ENCODE data around the gene CLRN1.
"Not testable (repeated sequence)": the region's sequence is repeated elsewhere in the genome, so short reads cannot be mapped to it uniquely, and the experiment has no call there.

Gene CLRN1

DNA sequence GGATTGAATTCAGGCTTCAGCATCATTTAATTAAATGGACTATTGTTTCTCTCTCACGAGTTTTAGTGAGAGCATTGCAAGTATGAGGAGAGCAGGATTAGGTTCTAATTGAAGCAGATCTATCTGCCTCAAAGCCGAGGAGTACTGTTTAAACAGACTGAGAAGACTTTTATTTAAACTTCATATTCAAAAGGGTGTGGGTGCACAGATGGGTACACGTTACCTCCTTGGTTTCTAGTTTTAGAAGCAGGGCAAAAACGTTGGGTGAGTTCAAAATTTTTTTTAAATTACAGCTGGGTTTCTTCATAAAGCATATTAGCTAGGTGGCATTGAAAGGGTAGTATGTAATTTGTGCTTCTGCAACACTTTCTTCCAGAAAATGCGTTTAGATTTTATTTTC, 26.5 kb upstream of the CLRN1 start:
- H3K27ac ChIP-seq = no peak overlapping the region
- TF ChIP-seq ZFX (IDR thresholded peaks at IDR 0.05; ENCODE audit: borderline replicate concordance) = no peak
- TF ChIP-seq, protein P1, sequence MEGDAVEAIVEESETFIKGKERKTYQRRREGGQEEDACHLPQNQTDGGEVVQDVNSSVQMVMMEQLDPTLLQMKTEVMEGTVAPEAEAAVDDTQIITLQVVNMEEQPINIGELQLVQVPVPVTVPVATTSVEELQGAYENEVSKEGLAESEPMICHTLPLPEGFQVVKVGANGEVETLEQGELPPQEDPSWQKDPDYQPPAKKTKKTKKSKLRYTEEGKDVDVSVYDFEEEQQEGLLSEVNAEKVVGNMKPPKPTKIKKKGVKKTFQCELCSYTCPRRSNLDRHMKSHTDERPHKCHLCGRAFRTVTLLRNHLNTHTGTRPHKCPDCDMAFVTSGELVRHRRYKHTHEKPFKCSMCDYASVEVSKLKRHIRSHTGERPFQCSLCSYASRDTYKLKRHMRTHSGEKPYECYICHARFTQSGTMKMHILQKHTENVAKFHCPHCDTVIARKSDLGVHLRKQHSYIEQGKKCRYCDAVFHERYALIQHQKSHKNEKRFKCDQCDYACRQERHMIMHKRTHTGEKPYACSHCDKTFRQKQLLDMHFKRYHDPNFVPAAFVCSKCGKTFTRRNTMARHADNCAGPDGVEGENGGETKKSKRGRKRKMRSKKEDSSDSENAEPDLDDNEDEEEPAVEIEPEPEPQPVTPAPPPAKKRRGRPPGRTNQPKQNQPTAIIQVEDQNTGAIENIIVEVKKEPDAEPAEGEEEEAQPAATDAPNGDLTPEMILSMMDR (IDR thresholded peaks at IDR 0.05) = no peak

DNA sequence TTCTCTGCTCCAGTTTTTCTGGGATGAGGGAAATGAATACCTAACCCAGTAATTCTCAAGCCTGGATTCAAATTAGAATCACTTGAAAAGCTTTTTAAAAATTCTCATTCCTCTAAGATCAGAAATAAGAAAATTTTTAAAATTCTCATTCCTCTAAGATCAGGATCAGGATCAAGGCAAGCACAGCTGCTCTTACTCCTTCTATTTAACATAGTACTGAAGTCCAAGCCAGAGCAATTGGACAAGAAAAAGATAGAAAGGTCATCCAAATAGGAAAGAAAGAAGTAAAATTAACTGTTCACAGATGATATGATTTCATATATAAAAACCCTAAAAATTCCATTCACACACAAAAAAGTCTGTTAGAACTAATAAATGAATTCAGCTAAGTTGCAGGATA, 24.2 kb upstream of the CLRN1 start:
- TF ChIP-seq ZFX (IDR thresholded peaks at IDR 0.05; ENCODE audit: borderline replicate concordance) = no peak
- TF ChIP-seq, protein P1 (IDR thresholded peaks at IDR 0.05) = no peak
- no peak overlapping the region for H3K27ac ChIP-seq

DNA sequence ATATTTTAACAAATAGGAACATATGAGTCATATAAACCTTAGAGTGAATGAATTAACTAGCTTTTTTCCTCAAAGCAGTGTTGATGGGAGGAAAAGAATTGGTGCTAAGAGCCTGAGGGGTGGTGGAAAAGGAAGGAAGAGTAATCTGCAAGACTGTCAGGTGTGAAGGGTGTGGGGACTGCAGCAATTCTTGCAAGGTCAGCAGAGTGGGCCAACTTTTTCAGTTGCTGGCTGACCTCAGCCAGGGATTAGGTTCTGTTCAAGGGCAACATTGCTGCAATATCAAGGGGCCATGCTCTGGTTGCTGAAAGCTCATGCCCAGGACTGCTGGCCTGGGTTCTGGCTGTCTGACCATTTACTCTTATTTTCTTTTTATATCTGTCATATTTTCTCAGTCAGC, 23.0 kb upstream of the CLRN1 start:
- no peak overlapping the region for H3K27ac ChIP-seq
- TF ChIP-seq, protein P1 (IDR thresholded peaks at IDR 0.05) = no peak
- no peak for TF ChIP-seq ZFX (IDR thresholded peaks at IDR 0.05; ENCODE audit: borderline replicate concordance)

DNA sequence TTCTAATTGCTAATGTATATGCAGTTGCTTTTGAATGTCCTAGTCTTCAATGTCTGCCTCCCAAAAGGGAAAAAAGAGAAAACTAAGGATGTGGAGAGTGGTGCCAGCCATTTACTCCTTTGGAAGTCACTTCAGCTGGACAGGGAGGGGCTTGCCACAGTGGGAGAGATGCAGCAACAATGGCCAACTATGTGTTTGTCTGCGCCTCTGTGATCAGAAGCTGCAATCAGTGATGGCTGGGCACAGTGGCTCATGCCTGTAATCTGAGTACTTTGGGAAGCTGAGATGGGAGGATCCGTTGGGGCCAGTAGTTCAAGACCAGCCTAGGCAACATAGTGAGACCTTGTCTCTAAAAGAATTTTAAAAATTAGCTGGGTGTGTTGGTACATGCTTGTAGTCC, 16.7 kb upstream of the CLRN1 start:
- no peak overlapping the region for H3K27ac ChIP-seq
- TF ChIP-seq, protein P1 (IDR thresholded peaks at IDR 0.05) = no peak
- TF ChIP-seq ZFX (IDR thresholded peaks at IDR 0.05; ENCODE audit: borderline replicate concordance) = no peak

DNA sequence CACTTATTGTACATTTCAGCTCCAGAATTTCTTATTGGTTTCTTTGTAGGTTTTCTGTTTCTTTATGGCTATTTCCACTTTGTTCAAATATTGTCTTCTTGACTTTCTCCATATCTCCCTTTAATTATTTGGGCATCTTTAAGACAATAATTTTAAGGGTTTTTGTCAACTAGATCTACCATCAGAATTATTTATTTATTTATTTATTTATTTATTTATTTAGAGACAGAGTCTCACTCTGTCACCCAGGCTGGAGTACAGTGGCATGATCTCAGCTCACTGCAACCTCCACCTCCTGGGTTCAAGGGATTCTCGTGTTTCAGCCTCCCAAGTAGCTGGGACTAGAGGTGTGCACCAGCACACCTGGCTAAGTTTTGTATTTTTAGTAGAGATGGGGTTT, 15.9 kb upstream of the CLRN1 start:
- not testable (repeated sequence) for H3K27ac ChIP-seq

DNA sequence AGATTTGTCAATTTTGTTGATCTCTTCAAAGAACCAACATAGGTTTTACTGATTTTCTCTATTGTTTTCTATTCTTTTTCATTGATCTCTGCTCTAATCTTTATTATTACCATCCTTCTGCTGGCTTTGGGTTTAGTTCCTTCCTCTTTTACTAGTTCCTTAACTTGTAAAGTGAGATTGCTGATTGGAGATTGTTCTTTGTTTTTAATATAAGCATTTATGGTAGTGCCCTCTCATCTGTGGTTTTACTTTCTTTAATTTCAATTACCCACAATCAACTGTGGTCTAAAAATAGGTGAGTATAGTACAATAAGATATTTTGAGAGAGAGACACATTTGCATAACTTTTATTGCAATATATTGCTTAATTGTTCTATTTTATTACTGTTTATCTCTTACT, 13.2 kb upstream of the CLRN1 start:
- TF ChIP-seq, protein P1 (IDR thresholded peaks at IDR 0.05) = no peak
- TF ChIP-seq ZFX (IDR thresholded peaks at IDR 0.05; ENCODE audit: borderline replicate concordance) = no peak
- H3K27ac ChIP-seq = no peak overlapping the region

DNA sequence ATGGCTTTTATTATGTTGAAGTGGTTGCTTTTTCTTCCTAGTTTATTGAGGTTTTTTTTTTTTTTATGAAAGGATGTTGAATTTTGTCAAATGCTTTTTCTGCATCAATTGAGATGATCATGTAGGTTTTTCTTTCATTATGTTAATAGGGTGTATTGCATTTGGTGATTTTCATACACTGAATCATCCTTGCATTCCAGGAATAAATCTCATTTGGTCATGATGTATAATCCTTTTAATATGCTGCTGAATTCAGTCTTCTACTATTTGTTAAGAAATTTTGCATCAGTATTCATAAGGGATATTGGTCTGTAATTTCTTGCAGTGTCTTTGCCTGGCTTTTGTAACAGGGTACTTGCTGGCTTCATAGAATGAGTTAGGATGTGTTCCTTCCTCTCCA, 11.5 kb upstream of the CLRN1 start:
- no peak overlapping the region for H3K27ac ChIP-seq
- TF ChIP-seq ZFX (IDR thresholded peaks at IDR 0.05; ENCODE audit: borderline replicate concordance) = no peak
- TF ChIP-seq, protein P1 (IDR thresholded peaks at IDR 0.05) = no peak

DNA sequence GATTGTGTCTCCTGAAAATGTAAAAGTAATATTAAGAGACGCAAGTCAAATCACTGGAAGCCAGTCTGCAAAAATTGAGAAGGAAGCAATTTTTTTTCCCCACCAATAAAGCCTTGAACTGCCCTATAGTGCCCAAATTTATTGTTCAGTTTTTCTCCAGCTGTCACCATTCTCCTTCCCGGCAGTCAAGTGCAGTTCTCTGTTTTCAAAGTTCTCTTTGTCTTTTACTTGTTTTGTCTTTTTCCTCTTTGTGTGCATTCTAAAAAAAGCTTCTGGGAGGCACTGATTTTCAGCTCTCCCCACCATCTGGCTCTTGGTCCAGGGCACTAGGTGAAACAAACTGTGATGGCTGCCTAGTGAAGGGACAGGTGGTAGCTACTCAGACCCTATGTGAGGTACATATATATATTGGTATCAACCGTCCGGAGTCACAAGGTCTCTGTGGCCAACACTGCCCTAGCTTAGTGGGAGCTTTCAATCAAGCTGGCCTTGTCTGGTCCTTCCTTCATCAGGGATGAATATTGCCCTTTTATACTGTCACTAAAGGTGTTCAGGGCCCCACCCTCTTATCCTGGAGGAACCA, 6.1 kb upstream of the CLRN1 start:
- TF ChIP-seq, protein P1 (IDR thresholded peaks at IDR 0.05) = no peak
- no peak for TF ChIP-seq ZFX (IDR thresholded peaks at IDR 0.05; ENCODE audit: borderline replicate concordance)
- H3K27ac ChIP-seq = no peak overlapping the region
